DND-41 (cell line): ENCODE measurements around the gene GLB1L.

Experiments
- ATAC-seq: fragments of 200-7000 bp; cut with Tn5 transposase; 3 replicates; pipeline ENCODE4 v1.9.1; 2021; ENCODE audit warnings: low read depth; ENCODE audit not compliant: insufficient read depth
- DNase-seq: peaks from one replicate; pipeline ENCODE4 v3.0.0-alpha.2; 2020
- H2AFZ ChIP-seq: 2 replicates; pipeline ENCODE4 v1.6.0; 2012; ENCODE audit warnings: low read depth, low read length
- H3K27ac ChIP-seq: 2 replicates; pipeline ENCODE4 v1.5.1; 2012; ENCODE audit warnings: low read length, inconsistent platforms
- H3K27me3 ChIP-seq: fragments of 200-600 bp; sonication (generic); 2 replicates; pipeline ENCODE4 v1.6.0; 2012; ENCODE audit warnings: low read length, mild to moderate bottlenecking, inconsistent platforms; ENCODE audit not compliant: insufficient read depth, poor library complexity
- H3K36me3 ChIP-seq: 2 replicates; pipeline ENCODE4 v1.5.1; 2012; ENCODE audit warnings: low read length, inconsistent platforms; ENCODE audit not compliant: insufficient read depth
- H3K4me1 ChIP-seq: 2 replicates; pipeline ENCODE4 v1.5.1; 2012; ENCODE audit warnings: mild to moderate bottlenecking, low read length; ENCODE audit not compliant: insufficient read depth
- H3K4me2 ChIP-seq: 2 replicates; pipeline ENCODE4 v1.6.0; 2012; ENCODE audit warnings: mild to moderate bottlenecking, moderate library complexity, low read length, inconsistent platforms; ENCODE audit not compliant: insufficient read depth
- H3K4me3 ChIP-seq, 2 experiments: fragments of 200-600 bp in 1 of 2; shearing (Covaris generic) in 1 of 2; 2 replicates each; pipeline ENCODE4 v1.5.1; 2012 to 2016; ENCODE audit warnings: inconsistent platforms in 2 of 2, low read length in 2 of 2, mild to moderate bottlenecking in 2 of 2, low read depth in 1 of 2, moderate library complexity in 1 of 2
- H3K79me2 ChIP-seq: 2 replicates; pipeline ENCODE4 v1.6.0; 2012; ENCODE audit warnings: low read length, inconsistent platforms; ENCODE audit not compliant: insufficient read depth
- H3K9ac ChIP-seq: 2 replicates; pipeline ENCODE4 v1.6.0; 2012; ENCODE audit warnings: low read depth, mild to moderate bottlenecking, inconsistent platforms, low read length, moderate library complexity
- H3K9me3 ChIP-seq: 2 replicates; pipeline ENCODE4 v1.5.1; 2012; ENCODE audit warnings: low read length, moderate library complexity, mild to moderate bottlenecking, inconsistent platforms; ENCODE audit not compliant: insufficient read depth, severe bottlenecking
- H4K20me1 ChIP-seq: 2 replicates; pipeline ENCODE4 v1.6.0; 2012; ENCODE audit warnings: low read length; ENCODE audit not compliant: insufficient read depth
- CTCF ChIP-seq: IDR thresholded peaks from 2 replicates; pipeline ENCODE4 v1.5.1; 2012; ENCODE audit warnings: borderline replicate concordance, low read length, moderate library complexity, mild to moderate bottlenecking; ENCODE audit not compliant: poor library complexity, severe bottlenecking; ENCODE audit errors: extremely low read depth
- EZH2 ChIP-seq: IDR thresholded peaks from 3 replicates; pipeline ENCODE4 v1.6.1; 2012; ENCODE audit warnings: borderline replicate concordance, low read depth, mild to moderate bottlenecking, moderate library complexity, low read length, inconsistent platforms; ENCODE audit not compliant: severe bottlenecking

The GLB1L gene

GRCh38 chr2:219269362-219270054, 24.3 kb upstream of the GLB1L start:
- Histone ChIP-seq H3K4me3 (no peak overlapping the region), H3K27ac (no peak overlapping the region), H2AFZ (no peak overlapping the region), H3K79me2 (no peaks in the 10 kb centered on the region), H3K4me2 (no peak overlapping the region), H3K9me3 (no peaks in the 10 kb centered on the region), H3K36me3 (no peaks in the 10 kb centered on the region), H3K4me1 (no peaks in the 10 kb centered on the region), H4K20me1 (no peaks in the 10 kb centered on the region), H3K27me3 (peaks cover 12% of the 10 kb centered on the region), H3K9ac (no peak overlapping the region)
- DNase-seq (no peak), ATAC-seq (no peak)
- no peak for TF ChIP-seq CTCF
- TF ChIP-seq EZH2 = no peak

GRCh38 chr2:219268294-219268693, 23.1 kb upstream of the GLB1L start:
- TF ChIP-seq EZH2 (no peak), CTCF (no peak)
- H3K9me3 ChIP-seq = no peaks in the 10 kb centered on the region
- H4K20me1 ChIP-seq = no peaks in the 10 kb centered on the region
- H3K9ac ChIP-seq = no peak overlapping the region
- H3K36me3 ChIP-seq = no peaks in the 10 kb centered on the region
- no peak overlapping the region for H3K27ac ChIP-seq
- no peak overlapping the region for H3K4me2 ChIP-seq
- H3K4me3 ChIP-seq = no peak overlapping the region
- peaks cover 12% of the 10 kb centered on the region for H3K27me3 ChIP-seq
- no peaks in the 10 kb centered on the region for H3K4me1 ChIP-seq
- no peak overlapping the region for H2AFZ ChIP-seq
- no peaks in the 10 kb centered on the region for H3K79me2 ChIP-seq
- ATAC-seq = no peak
- DNase-seq = no peak

- peaks cover 11% of the 10 kb centered on the region for H3K27me3 ChIP-seq
- no peaks in the 10 kb centered on the region for H3K36me3 ChIP-seq
- no peak overlapping the region for H3K27ac ChIP-seq
- DNase-seq (no peak), ATAC-seq (no peak)
- H4K20me1 ChIP-seq = no peaks in the 10 kb centered on the region
- no peaks in the 10 kb centered on the region for H3K4me1 ChIP-seq
- H2AFZ ChIP-seq = no peak overlapping the region
- TF ChIP-seq CTCF (no peak), EZH2 (no peak)
- no peaks in the 10 kb centered on the region for H3K9me3 ChIP-seq
- no peak overlapping the region for H3K4me2 ChIP-seq
- no peaks in the 10 kb centered on the region for H3K79me2 ChIP-seq
- no peak overlapping the region for H3K4me3 ChIP-seq
- no peak overlapping the region for H3K9ac ChIP-seq
Measured at GRCh38 chr2:219266886-219267285, 21.6 kb upstream of the GLB1L start.

GRCh38 chr2:219266232-219266631, 21.0 kb upstream of the GLB1L start:
- Histone ChIP-seq H3K9ac (no peak overlapping the region), H3K36me3 (no peaks in the 10 kb centered on the region), H3K4me1 (0 out of 2 replicates have a peak, but pooled peaks cover 2% of the 10 kb centered on the region), H3K27ac (no peak overlapping the region), H3K4me3 (no peak overlapping the region), H3K79me2 (no peaks in the 10 kb centered on the region), H4K20me1 (no peaks in the 10 kb centered on the region), H3K4me2 (no peak overlapping the region), H3K27me3 (peaks cover 10% of the 10 kb centered on the region), H3K9me3 (no peaks in the 10 kb centered on the region), H2AFZ (no peak overlapping the region)
- TF ChIP-seq EZH2 = no peak
- TF ChIP-seq CTCF = no peak
- no peak for ATAC-seq
- no peak for DNase-seq
